ENCODE data around the gene TPRG1. TPM values are rescaled to one million over a fixed set of nuclear protein-coding genes. Genes with fewer than 3 reads are reported as not detected.
A peak's percentile ranks its signal among the peaks of the same experiment; 100 is the strongest.

TPRG1 gene
- total RNA-seq, 1 donor from 2014 or later, result 23.4 TPM

DNA sequence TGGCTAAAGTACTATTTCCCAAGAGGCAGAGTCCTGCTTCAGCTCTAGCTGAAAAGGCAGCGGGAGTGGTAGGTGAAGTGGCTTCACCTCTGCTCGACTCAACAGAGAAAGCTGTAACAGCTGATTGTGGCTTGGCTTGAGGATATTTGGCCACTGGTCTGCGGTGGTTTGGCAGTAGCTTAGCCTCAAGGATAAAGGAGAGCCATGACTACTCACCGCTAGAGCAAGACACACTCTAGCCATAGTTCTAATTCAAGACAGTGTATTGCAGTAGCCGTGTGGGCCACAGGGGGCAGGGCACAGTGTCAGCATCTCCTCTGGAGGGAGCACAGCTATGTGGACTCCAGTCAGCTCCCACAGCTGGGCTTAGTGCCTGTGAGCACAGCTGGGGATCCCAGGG, 23.5 kb downstream of the TPRG1 start:
- TF ChIP-seq, protein P1, sequence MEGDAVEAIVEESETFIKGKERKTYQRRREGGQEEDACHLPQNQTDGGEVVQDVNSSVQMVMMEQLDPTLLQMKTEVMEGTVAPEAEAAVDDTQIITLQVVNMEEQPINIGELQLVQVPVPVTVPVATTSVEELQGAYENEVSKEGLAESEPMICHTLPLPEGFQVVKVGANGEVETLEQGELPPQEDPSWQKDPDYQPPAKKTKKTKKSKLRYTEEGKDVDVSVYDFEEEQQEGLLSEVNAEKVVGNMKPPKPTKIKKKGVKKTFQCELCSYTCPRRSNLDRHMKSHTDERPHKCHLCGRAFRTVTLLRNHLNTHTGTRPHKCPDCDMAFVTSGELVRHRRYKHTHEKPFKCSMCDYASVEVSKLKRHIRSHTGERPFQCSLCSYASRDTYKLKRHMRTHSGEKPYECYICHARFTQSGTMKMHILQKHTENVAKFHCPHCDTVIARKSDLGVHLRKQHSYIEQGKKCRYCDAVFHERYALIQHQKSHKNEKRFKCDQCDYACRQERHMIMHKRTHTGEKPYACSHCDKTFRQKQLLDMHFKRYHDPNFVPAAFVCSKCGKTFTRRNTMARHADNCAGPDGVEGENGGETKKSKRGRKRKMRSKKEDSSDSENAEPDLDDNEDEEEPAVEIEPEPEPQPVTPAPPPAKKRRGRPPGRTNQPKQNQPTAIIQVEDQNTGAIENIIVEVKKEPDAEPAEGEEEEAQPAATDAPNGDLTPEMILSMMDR (IDR thresholded peaks at IDR 0.05), result peak; percentile 14
- ATAC-seq (peak; percentile 55 to 81), DNase-seq (peak; percentile 47)
- H3K4me3 ChIP-seq, result no peak overlapping the region
- H3K27ac ChIP-seq, result no peak overlapping the region
- no peaks in the 10 kb centered on the region for H3K36me3 ChIP-seq
- intact Hi-C loops (cut with DNase I), result no loop called here
- no peaks in the 10 kb centered on the region for H3K27me3 ChIP-seq (ENCODE audit: low read depth)
- no peaks in the 10 kb centered on the region for H3K4me1 ChIP-seq
- peaks cover 23% of the 10 kb centered on the region for H3K9me3 ChIP-seq

DNA sequence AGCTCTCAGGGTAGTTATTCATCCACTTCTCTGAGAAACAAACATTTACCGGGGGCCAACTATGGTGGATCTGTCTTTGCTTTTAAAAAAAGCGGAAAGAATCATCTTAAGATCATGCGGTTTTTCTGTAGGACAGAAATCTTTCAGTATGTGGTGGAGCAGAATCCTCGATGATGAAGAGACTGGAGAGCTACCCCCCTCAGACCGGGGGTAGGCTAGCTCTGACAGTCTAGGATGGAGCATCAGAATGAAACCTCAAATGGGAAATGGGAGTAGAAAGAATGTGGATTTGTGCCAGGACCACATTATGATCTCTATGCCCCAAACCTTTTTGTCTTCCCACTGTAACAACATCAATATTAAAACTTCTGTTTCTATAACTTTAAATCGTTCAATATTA, 30.3 kb downstream of the TPRG1 start:
- DNase-seq (no peak), ATAC-seq (no peak)
- intact Hi-C loops (cut with DNase I), result no loop called here
- no peaks in the 10 kb centered on the region for H3K27me3 ChIP-seq (ENCODE audit: low read depth)
- TF ChIP-seq, protein P1 (IDR thresholded peaks at IDR 0.05), result no peak
- H3K9me3 ChIP-seq, result no peaks in the 10 kb centered on the region
- no peaks in the 10 kb centered on the region for H3K36me3 ChIP-seq
- H3K4me3 ChIP-seq, result no peak overlapping the region
- H3K4me1 ChIP-seq, result no peaks in the 10 kb centered on the region
- no peak overlapping the region for H3K27ac ChIP-seq

DNA sequence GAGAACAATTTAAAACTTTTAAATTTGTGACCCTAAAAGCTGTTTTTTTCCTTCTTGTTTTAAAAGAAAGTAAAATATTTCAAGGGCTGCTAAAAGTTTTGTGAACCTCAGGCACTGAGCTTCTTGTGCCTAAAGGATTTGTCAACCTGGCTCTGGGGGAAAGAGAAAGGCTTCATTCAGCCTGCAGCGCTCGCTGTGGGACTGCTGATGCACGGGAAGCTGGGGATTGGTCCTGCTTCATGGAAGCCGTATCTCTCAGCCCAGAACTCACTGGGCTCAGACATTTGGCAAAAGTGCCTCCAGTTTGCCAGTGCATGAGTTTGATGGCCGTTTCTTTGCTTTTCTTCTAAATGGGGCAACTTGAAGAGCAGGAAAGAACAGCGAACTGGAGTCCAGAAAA, 30.8 kb downstream of the TPRG1 start:
- DNase-seq (no peak), ATAC-seq (no peak)
- Histone ChIP-seq H3K27me3 (ENCODE audit: low read depth) (no peaks in the 10 kb centered on the region), H3K36me3 (no peaks in the 10 kb centered on the region), H3K4me1 (no peaks in the 10 kb centered on the region), H3K9me3 (no peaks in the 10 kb centered on the region), H3K27ac (no peak overlapping the region), H3K4me3 (no peak overlapping the region)
- intact Hi-C loops (cut with DNase I), result no loop called here
- TF ChIP-seq, protein P1 (IDR thresholded peaks at IDR 0.05), result no peak

DNA sequence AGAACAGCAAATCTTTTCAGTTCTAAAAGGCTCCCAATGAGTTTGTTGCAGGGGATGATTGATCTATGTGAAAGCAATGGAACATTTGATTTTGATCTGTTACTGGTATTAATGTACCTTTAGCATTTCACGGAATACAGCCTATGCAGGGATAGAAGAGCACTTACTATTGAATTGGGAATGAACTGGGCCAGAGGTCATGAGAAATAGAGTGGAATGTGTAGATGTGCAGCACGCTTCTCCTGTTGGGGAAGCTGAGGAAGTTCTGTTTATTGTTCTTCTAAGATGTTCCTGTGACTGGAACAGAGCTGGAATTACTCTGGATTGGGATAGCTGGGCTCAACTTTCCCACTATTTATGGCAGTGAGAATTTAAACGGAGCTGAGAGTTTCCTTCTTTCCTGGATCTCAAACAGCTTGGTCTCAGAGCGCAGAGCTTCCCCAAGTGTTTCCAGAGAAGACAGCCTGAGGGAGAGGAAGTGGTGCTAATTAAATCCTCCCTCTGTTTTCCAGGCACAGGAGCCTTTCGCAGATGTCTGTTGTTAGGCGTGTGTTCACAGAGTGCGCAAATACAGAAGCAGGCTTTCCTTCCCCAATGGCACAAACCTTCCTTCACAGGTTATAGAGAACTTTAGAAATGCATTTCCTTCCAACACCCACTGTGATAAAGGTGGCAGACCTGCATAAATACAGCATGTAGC, 32.5 kb downstream of the TPRG1 start:
- H3K36me3 ChIP-seq, result peaks cover 3% of the 10 kb centered on the region
- no peaks in the 10 kb centered on the region for H3K4me1 ChIP-seq
- H3K27me3 ChIP-seq (ENCODE audit: low read depth), result no peaks in the 10 kb centered on the region
- no peak overlapping the region for H3K27ac ChIP-seq
- H3K9me3 ChIP-seq, result no peaks in the 10 kb centered on the region
- H3K4me3 ChIP-seq, result no peak overlapping the region
- no peak for DNase-seq
- TF ChIP-seq, protein P1 (IDR thresholded peaks at IDR 0.05), result no peak
- intact Hi-C loops (cut with DNase I), result no loop called here
- ATAC-seq, result no peak

DNA sequence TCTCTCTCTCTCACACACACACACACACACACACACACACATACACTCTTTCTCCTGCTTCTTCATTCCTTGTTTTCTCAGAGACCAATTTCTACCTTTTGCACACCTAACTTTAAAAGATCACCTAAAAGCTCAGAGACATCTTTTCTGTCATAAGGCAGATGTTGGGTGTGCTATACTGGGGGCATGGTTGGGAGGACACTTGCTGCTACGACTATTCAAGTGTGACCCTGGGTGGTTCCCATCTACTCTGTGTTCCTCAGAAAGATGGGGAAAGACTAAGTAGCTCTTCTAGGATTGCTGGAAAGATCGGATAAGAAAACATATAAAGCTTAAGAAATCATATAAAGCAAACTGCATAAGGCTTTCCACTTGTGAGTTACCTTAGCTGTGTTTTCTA, 33.2 kb downstream of the TPRG1 start:
- DNase-seq (no peak), ATAC-seq (no peak)
- Histone ChIP-seq H3K9me3 (no peaks in the 10 kb centered on the region), H3K4me3 (no peak overlapping the region), H3K27me3 (ENCODE audit: low read depth) (no peaks in the 10 kb centered on the region), H3K36me3 (peaks cover 3% of the 10 kb centered on the region), H3K4me1 (no peaks in the 10 kb centered on the region), H3K27ac (no peak overlapping the region)
- intact Hi-C loops (cut with DNase I), result no loop called here
- TF ChIP-seq, protein P1 (IDR thresholded peaks at IDR 0.05), result no peak
